Caco-2 (cell line): ENCODE results near the gene SPATA31D1. TPM values are rescaled to one million over a fixed set of nuclear protein-coding genes. Genes with fewer than 3 reads are reported as not detected.
"Not testable (repeated sequence)": the region's sequence is repeated elsewhere in the genome, so short reads cannot be mapped to it uniquely, and the experiment has no call there.

Source experiments
- Bru-seq: library from RNA; stranded (reverse); fragments of 400-500 nt; gene quantifications from one replicate; lab custom pipeline; 2021; lab: Mats Ljungman, UMichigan
- BruChase-seq, 2 experiments: library from RNA; stranded (reverse); fragments of 400-500 nt; gene quantifications; one replicate each; lab custom pipeline; 2021; lab: Mats Ljungman, UMichigan
- BruUV-seq: library from RNA; stranded (reverse); fragments of 400-500 nt; replicated peaks from 2 replicates; lab custom pipeline; 2021; lab: Mats Ljungman, UMichigan
- CTCF ChIA-PET: fragments of 300-600 bp; sonication (Branson Sonifier 250); formaldehyde crosslinking; loops from one replicate; lab custom pipeline; 2022; ENCODE audit warnings: antibody characterized with exemption; lab: Charles Lee
- POLR2A ChIA-PET: fragments of 300-600 bp; sonication (Branson Sonifier 250); formaldehyde crosslinking; loops from one replicate; lab custom pipeline; 2022; ENCODE audit warnings: antibody characterized with exemption; lab: Charles Lee
- DNase-seq, 2 experiments: peaks; one replicate each; pipeline versions ENCODE4 v3.0.0 to v3.0.0-alpha.2; 2020 to 2022
- H3K27me3 ChIP-seq: replicated peaks from 2 replicates; pipeline ENCODE4 v1.6.0; 2011; ENCODE audit warnings: low read length; ENCODE audit not compliant: control insufficient read depth, insufficient read depth
- H3K36me3 ChIP-seq: 2 replicates; pipeline ENCODE4 v1.5.1; 2011; ENCODE audit warnings: low read length; ENCODE audit not compliant: control insufficient read depth, insufficient read depth
- H3K4me1 ChIP-seq: fragments of 250-450 bp; sonication (Bioruptor Pico); 2 replicates; pipeline ENCODE4 v1.5.1; 2020; ENCODE audit warnings: mild to moderate bottlenecking
- H3K4me3 ChIP-seq: 2 replicates; pipeline ENCODE4 v1.5.1; 2011; ENCODE audit warnings: low read depth, mild to moderate bottlenecking, control low read depth, low read length
- H3K9me3 ChIP-seq: fragments of 250-450 bp; sonication (Bioruptor Pico); 2 replicates; pipeline ENCODE4 v1.5.1; 2020; ENCODE audit warnings: mild to moderate bottlenecking, moderate library complexity
- H3K27ac Mint-ChIP-seq: one replicate; pipeline ENCODE4 v1.8.0; 2022; ENCODE audit warnings: mixed read lengths; ENCODE audit not compliant: unreplicated experiment
- H3K27me3 Mint-ChIP-seq: one replicate; pipeline ENCODE4 v1.8.0; 2022; ENCODE audit warnings: mixed read lengths; ENCODE audit not compliant: insufficient read depth, unreplicated experiment
- H3K36me3 Mint-ChIP-seq: one replicate; pipeline ENCODE4 v1.8.0; 2022; ENCODE audit warnings: mild to moderate bottlenecking, mixed read lengths; ENCODE audit not compliant: insufficient read depth, unreplicated experiment
- H3K4me1 Mint-ChIP-seq: one replicate; pipeline ENCODE4 v1.8.0; 2022; ENCODE audit warnings: low read depth, mixed read lengths; ENCODE audit not compliant: unreplicated experiment
- H3K4me3 Mint-ChIP-seq: one replicate; pipeline ENCODE4 v1.8.0; 2022; ENCODE audit warnings: mild to moderate bottlenecking, moderate library complexity, mixed read lengths; ENCODE audit not compliant: unreplicated experiment
- H3K9me3 Mint-ChIP-seq: one replicate; pipeline ENCODE4 v1.8.0; 2022; ENCODE audit warnings: mixed read lengths; ENCODE audit not compliant: unreplicated experiment
- intact Hi-C: fragments of 100-400 bp; cut with micrococcal nuclease; formaldehyde crosslinking; loops from one replicate; pipeline ENCODE4 v1.10.0; 2022; ENCODE audit not compliant: unreplicated experiment
- long read RNA-seq: library from polyadenylated mRNA; stranded (forward); transcript quantifications from one replicate; pipeline ENCODE4 v2.0.0, GENCODE V29; 2022
- total RNA-seq: library from RNA; stranded (reverse); gene quantifications from 2 replicates; pipeline ENCODE4 v1.2.3, GENCODE V29; 2022
- TF ChIP-seq, protein P1 (sequence below), 2 experiments: fragments of 200-600 bp in 1 of 2; IDR thresholded peaks; 1 replicate in 1 of 2; 2 replicates in 1 of 2; pipeline versions ENCODE4 v1.5.1 to v1.8.0; 2011 to 2022; ENCODE audit warnings: antibody characterized with exemption in 1 of 2, control low read depth in 1 of 2, inconsistent platforms in 1 of 2, low read depth in 1 of 2, low read length in 1 of 2, mild to moderate bottlenecking in 1 of 2, moderate library complexity in 1 of 2; ENCODE audit not compliant: insufficient read depth in 1 of 2, severe bottlenecking in 1 of 2, unreplicated experiment in 1 of 2

SPATA31D1 gene
- total RNA-seq (not detected in 2 replicates), Bru-seq, nascent RNA (not detected), BruChase-seq, experiment 1, labeled RNA remaining after a 2-hour chase (not detected), BruChase-seq, experiment 2, labeled RNA remaining after a 6-hour chase (not detected)
- long read RNA-seq, result 0 reads

DNA sequence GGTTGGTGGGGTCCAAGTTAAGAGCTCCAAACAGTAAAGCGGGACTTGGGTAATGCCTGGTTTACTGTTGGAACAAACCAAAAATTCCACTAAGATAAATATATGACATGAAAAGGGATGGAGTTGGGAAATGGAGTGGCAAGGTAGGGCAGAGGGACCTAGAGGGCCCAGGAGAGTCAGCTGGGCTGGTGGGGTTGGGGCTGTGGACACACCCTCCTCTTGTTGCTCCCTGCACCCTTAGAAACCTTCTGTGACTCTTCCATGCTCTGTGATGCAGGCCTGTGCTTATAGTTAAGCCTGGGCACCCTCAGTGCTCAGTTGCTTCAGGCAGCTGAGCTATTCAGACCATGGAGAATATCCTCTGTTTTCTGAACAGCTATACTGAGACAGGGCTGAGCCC lies at the start of gene SPATA31D1:
Gene SPATA31D1 (plus strand): TSS at position 301 of the 400 bp plus-strand sequence. CDS start 47 bp downstream, at position 348.
- H3K4me1 ChIP-seq, H3K27me3 ChIP-seq, POLR2A ChIA-PET, DNase-seq, H3K4me1 Mint-ChIP-seq, BruUV-seq, H3K27ac Mint-ChIP-seq, H3K9me3 ChIP-seq, H3K36me3 ChIP-seq, CTCF ChIA-PET, H3K27me3 Mint-ChIP-seq, H3K36me3 Mint-ChIP-seq, intact Hi-C loops, H3K9me3 Mint-ChIP-seq, H3K4me3 Mint-ChIP-seq, H3K4me3 ChIP-seq: not testable (repeated sequence)

DNA sequence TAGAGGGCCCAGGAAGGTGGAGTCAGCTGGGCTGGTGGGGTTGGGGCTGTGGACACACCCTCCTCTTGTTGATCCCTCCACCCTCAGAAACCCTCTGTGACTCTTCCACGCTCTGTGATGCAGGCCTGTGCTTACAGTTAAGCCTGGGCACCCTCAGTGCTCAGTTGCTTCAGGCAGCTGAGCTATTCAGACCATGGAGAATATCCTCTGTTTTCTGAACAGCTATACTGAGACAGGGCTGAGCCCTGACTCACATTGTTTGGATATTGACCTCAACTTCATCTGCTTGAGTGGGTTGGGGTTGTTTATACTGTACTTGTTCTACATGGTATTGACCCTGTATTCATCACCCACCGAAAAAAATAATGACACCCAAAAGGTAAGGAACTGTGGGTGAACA lies 45.2 kb upstream of the SPATA31D1 start, which contains the start of gene SPATA31D3:
Gene SPATA31D3 (plus strand): TSS at position 108 of the 400 bp plus-strand sequence. CDS start 86 bp downstream, at position 194.
- H3K27ac Mint-ChIP-seq, POLR2A ChIA-PET, H3K9me3 Mint-ChIP-seq, DNase-seq, intact Hi-C loops, H3K36me3 ChIP-seq, H3K4me1 ChIP-seq, H3K4me3 ChIP-seq, CTCF ChIA-PET, H3K27me3 Mint-ChIP-seq, H3K4me1 Mint-ChIP-seq, BruUV-seq, H3K27me3 ChIP-seq, H3K9me3 ChIP-seq, H3K36me3 Mint-ChIP-seq, H3K4me3 Mint-ChIP-seq: not testable (repeated sequence)

DNA sequence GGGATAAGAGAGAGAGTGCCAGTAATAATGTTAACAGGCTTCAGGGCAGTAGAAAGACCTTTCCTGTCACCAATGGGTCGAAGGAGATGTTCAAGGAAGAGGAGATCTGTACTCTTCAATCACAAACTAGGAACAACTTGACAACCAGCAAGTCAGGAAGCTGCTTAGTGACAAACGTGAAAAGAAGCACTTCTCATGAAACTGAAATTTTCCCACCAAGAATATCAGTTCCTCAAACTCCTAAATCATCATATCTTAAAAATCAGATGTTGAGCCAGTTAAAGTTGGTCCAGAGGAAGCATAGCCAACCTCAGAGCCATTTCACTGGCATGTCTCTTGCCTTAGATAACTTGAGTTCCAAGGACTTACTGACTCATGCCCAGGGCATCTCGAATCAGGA lies 39.9 kb upstream of the SPATA31D1 start:
- POLR2A ChIA-PET, intact Hi-C loops, H3K9me3 Mint-ChIP-seq, H3K27me3 Mint-ChIP-seq, H3K9me3 ChIP-seq, H3K27ac Mint-ChIP-seq, H3K36me3 ChIP-seq, BruUV-seq, H3K4me3 ChIP-seq, H3K4me1 Mint-ChIP-seq, H3K4me3 Mint-ChIP-seq, H3K27me3 ChIP-seq, DNase-seq, H3K36me3 Mint-ChIP-seq, CTCF ChIA-PET, H3K4me1 ChIP-seq: not testable (repeated sequence)

DNA sequence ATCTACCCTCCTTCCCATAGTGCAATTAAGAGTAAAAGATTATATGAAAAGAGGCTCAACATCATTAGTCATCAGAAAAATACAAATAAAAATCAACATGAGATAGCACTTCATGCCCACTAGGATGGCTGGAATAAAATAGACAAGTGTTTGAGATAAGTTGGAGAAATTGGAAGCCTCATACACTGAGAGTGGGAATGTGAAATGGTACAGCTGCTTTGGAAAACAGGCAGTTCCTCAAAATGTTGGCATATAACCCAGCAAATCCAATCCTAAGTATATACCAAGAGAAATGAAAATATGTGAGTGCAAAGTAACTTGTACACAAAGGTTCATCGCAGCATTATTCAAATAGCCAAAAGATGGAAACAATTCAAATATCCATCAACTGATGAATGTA lies 35.5 kb upstream of the SPATA31D1 start:
- DNase-seq, result no peak
- BruUV-seq, result no TSS peak
- CTCF ChIA-PET, result no interaction called here
- TF ChIP-seq, protein P1, sequence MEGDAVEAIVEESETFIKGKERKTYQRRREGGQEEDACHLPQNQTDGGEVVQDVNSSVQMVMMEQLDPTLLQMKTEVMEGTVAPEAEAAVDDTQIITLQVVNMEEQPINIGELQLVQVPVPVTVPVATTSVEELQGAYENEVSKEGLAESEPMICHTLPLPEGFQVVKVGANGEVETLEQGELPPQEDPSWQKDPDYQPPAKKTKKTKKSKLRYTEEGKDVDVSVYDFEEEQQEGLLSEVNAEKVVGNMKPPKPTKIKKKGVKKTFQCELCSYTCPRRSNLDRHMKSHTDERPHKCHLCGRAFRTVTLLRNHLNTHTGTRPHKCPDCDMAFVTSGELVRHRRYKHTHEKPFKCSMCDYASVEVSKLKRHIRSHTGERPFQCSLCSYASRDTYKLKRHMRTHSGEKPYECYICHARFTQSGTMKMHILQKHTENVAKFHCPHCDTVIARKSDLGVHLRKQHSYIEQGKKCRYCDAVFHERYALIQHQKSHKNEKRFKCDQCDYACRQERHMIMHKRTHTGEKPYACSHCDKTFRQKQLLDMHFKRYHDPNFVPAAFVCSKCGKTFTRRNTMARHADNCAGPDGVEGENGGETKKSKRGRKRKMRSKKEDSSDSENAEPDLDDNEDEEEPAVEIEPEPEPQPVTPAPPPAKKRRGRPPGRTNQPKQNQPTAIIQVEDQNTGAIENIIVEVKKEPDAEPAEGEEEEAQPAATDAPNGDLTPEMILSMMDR (IDR thresholded peaks at IDR 0.05; ENCODE audit: insufficient read depth in 1 of 2, low read depth in 1 of 2, low read length in 1 of 2, severe bottlenecking in 1 of 2, unreplicated experiment in 1 of 2), result no peak
- Histone ChIP-seq H3K4me1 (no peaks in the 10 kb centered on the region), H3K36me3 (no peaks in the 10 kb centered on the region), H3K9me3 (no peaks in the 10 kb centered on the region), H3K27me3 (no peaks in the 10 kb centered on the region), H3K4me3 (no peak overlapping the region)
- Mint-ChIP-seq H3K4me3 (no peak overlapping the region), H3K9me3 (peaks cover 19% of the 10 kb centered on the region), H3K27ac (no peak overlapping the region), H3K4me1 (no peaks in the 10 kb centered on the region), H3K27me3 (no peaks in the 10 kb centered on the region), H3K36me3 (peaks cover 4% of the 10 kb centered on the region)
- intact Hi-C loops, result no loop called here
- POLR2A ChIA-PET, result no interaction called here
